GM18868 (cell line): ENCODE results near the gene DOCK9.
"Not testable (repeated sequence)": the region's sequence is repeated elsewhere in the genome, so short reads cannot be mapped to it uniquely, and the experiment has no call there.

ENCODE experiments used
- ATAC-seq: cut with Tn5 transposase; IDR thresholded peaks from one replicate; pipeline ENCODE4 v1.9.1; 2021; ENCODE audit warnings: mild to moderate bottlenecking, moderate library complexity; ENCODE audit not compliant: unreplicated experiment

Gene DOCK9

DNA sequence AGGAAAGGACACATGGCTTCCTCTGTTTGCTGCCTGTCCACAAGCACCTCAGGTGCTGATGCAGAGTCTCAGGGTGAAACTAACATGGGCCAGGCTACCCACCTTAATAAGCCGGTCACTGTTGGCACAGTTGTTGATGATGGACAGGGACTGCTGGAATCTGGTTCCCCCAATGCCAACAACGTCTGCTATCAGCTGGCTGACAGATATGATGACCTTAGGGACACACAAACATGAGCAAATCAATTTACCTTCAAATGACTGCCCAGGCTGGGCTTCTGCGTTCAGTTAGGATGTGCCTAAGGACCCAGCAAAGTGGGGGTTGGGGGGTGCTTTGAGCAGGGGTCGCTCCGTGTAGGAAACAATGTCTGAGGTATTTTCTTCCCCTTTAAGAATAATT is 148.3 kb downstream of the DOCK9 start:
- no peak for ATAC-seq

DNA sequence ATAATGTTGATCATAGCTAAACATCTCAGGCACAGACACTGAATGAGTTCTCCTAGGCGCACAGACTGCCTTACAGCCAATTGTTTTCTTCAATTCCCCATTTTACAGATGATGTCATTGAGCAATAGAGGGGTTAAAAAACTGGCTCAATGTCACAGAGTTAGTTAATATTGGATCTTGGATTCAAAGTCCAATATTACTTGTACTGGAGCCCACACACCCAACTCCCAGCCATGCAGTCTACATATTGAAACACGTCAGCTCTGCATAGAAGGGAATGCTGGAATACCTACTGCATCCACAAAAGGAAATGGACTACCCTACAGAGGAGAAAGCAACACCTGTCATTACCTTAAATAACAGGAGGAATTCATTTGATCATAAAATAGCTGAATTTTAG is 149.2 kb downstream of the DOCK9 start:
- no peak for ATAC-seq

- ATAC-seq = no peak
Measured at GRCh38 chr13:98827449-98827848, 150.4 kb downstream of the DOCK9 start.

DNA sequence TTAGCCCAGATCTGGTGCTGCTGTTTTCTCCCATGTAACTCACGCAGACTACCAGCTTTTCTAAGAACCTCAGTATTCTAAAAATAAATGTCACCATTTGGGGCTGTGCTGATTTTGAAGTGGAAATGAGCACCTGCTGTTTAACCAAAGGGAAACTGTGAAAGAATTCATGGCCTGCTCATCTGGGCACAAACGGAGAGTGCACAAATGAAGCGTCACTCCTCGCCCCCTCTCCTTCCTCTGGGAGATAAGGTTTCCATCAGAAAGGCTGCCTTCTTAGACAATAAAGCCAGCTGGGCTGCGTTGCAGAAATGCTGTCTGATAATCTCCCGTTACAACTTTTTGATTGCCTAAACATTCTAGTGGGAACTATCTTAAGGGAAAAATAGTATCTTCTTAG is 151.7 kb downstream of the DOCK9 start:
- no peak for ATAC-seq

DNA sequence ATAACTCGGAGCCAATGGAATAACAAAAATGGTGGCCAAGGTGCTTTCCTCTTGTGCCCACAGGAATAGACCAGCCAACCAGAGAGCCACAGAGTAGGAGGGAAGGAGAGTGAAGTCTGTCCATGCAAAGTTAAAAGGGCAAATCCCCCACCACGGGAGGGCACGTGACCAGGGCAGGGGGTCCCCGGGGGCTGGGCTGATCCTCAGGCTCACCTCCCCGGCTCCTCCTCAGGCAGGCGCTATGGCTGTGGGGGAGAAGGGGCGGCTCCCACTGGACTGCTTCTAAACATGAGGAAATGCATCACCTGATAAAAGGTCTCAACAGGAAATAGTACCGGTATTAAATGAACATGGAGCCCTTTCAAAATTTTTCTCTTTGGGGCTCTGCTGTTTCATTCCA is 152.2 kb downstream of the DOCK9 start:
- ATAC-seq = no peak

- ATAC-seq = no peak
Measured at GRCh38 chr13:98824376-98825160, 153.3 kb downstream of the DOCK9 start.

GRCh38 chr13:98823442-98823841 is 154.4 kb downstream of the DOCK9 start:
- no peak for ATAC-seq

DNA sequence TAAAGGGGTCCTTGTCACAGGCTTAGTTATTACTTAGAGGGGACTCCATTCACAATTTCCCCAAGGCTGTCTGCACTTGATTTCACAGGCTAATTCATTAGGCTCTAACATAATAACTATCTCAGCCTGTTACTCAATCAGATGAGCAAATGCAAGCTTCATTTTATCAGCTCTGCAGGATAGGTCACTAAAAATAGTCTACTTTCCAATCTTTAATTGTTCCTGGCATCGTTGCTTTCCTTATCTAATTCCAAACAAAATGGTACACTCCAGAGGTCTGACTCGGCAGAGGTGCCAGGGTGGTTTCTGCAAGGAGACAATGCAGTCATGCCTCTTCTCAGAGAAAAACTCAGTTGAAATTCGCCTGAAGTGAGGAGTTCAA is 155.6 kb downstream of the DOCK9 start:
- ATAC-seq = no peak

DNA sequence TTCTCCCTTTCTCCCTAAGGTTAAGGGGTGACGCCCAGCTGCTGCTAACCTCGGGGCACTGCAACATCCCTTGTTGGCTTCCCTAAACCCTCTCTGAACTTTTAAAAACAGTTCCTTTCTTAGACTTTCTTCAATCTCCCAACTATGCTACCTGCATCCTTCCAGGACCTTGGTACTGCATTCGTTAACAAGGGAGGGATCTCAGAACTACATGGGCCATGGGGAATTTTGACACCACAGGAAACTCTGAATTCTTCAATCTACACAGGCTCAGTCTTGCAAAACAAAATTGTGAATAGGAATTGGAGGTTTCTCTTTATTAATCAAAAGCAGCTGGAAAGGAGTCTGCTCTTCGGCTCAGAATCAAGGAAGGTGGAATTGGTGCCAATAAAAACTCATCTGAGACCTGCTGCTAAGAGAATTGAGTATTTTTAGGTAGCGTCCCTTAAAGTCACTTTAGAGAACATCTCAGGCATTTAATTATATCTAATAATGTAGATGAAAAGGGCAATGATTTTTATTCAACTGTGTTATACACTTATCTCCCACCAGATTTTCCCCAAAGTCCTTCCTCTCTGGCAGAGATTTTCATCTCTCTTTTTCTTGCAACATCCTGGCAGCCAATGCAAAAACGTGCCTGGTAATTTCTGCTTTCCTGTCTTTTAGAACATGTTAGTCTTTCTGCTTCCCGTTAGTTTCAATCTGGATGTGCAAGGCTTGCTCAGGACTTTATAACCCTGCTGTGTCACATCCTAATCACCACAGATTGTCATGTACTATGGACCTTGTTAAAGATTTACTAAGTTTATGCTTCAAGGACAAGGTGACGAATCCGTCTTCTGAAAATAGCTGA is 156.3 kb downstream of the DOCK9 start:
- ATAC-seq = no peak

DNA sequence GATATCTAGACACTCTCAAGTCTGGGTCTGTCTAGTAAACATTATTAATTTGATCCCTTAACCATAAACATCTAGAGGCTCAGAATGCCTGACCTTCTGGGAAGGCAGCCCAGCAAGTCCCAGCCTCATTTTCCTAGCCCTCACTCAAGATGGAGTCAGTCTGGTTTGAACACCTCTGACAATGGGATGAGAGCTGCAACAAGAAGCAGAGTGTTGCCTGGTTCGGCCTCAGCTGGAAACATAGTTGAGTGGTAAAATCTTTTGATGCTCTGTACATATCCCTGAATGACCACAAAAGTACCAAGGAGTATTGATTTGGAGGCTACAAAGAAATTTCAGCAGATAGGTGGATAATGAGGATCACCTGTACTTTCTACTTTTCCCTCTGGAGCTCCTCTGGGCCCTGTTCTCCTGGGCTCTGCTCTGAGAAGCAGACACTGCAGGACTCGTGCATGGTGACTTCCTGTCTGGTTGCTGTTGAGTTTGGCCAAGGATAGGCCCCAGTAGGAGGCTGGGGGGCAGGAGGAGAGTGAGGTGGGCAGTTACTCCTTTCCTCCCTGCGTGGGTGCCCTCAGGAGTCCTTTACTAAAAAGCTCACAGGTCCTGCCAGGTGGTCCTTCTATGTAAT is 157.0 kb downstream of the DOCK9 start:
- no peak for ATAC-seq

DNA sequence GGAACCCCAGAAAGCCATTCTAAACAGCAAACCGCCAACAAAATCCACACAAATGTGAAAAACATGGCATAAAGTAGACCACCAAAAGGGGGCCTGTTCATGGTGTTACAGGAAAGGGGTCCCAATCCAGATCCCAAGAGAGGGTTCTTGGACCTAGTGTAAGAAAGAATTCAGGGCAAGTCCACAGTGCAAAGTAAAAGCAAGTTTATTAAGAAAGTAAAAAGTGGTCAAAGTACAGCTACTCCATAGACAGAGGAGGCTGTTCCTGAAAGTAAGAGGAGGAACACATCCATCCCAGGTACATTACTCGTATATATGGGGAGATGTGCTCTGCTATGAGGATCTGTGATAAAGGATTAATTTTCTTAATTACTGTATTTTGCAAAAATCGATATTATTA is 157.6 kb downstream of the DOCK9 start:
- no peak for ATAC-seq

DNA sequence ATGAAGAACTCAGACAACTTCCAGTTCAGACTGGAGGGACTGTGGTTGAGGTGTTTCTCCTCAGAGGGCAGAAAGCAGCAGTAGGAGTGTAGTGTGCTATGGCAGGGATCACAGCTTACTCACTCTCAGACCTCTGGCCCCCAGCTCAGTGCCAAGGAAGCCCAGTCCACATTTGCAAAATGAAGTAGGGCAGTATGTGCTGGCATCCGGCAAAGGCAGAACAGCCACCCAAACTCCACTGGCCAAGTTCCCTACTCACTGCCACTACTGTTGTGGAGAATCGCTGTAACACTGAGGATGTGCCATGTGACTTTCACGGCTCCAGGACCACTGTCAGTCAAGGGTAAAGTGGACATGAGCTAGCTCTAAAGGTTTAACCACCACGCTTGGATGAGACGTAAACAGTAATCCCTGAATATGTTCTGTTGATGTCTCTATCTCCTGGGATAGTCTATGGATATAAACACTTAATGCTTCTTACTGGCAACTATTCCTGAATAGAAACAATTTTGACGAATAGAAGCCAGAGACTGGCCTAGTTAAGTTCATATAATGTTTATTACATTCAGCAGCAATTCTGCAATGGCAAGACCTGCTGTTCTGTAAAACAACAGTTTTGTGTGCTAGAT is 158.4 kb downstream of the DOCK9 start:
- no peak for ATAC-seq

DNA sequence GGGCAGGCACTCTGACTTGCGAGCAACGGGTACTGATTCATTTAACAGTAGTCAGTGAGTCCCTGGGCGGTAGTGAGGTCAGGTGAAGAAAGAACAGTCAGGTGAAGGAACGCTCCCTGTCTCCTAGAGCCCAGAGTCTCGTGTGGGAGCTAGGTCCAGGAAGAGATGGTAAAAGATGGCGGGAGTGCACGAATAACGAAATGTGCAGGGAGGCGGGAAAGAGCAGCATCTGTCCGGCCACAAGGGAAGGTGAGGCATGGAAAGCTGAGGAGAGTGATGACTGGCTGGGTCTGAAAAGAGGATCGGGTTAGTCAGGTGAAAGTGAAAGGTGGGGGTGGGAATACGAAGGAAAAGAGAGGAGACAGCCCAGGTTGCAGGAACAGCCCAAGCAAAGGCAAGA is 161.5 kb downstream of the DOCK9 start:
- ATAC-seq = no peak

- ATAC-seq = no peak
Measured at GRCh38 chr13:98813993-98814392, 163.9 kb downstream of the DOCK9 start.

GRCh38 chr13:98812186-98812790 is 165.6 kb downstream of the DOCK9 start:
- not testable (repeated sequence) for ATAC-seq

GRCh38 chr13:98810746-98811145 is 167.1 kb downstream of the DOCK9 start:
- no peak for ATAC-seq

DNA sequence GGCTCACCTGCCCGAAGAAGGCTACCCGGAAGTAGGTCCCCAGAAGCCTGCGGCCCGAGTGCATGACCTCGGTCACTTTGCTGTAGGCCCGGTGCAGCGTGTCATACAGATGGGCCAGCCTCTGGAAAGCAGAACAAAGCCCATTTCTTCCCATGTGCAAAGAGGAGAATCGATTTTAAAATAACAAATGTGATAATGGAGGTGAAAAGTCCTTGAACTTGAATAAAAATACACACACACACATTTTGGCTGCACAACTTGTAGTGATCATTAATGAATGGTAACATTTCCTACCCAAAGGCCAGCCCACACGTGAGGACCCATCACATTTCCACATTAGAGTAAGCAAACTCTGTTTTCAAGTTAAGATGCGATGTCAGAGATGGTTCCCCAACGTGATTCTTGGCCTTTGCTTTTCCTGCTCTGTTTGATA is 168.5 kb downstream of the DOCK9 start:
- ATAC-seq = no peak

DNA sequence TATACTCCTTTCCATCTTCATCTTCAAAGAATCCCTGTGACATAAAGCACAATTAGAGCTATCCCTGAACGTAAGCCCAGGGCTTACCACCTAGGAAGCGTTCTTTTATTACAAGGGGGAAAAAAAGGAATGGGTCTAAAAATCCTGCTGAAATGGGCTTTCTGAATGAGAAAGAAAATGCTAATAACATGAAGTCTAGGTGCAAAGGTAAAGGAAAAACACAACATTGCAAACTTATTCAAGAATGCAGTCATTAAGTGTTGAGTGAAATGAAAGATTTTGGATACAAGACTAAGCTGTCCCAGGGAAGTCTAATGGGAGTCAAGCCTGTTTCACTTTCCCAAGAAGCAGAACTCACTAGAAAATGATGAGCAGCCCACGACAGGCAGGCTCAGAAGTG is 170.1 kb downstream of the DOCK9 start:
- no peak for ATAC-seq

DNA sequence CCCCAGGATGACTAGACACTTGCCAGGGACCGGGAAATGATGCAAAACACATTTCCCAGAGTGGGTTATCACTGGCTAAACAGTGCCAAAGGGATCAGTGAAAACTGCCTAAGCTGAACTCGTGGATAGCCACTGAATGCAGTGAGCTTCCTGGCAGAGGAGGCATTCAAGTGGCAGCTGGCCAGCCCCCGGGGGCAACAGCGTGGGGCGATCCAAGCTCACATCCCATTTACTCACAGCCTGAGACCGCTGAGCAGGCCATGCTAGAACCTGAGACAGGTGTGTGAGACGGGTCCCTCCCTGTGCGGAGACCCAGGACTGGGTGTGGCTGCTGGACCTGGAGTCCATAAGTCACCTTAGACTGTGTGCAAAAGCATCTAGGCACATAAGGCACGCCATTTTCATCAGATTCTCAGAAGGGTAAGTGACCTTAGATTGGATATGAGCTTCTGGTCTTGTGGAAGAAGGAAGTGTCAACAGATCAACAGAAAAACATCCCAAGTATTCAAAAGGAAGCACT is 173.5 kb downstream of the DOCK9 start:
- ATAC-seq = no peak

GRCh38 chr13:98803921-98804320 is 173.9 kb downstream of the DOCK9 start:
- ATAC-seq = no peak

DNA sequence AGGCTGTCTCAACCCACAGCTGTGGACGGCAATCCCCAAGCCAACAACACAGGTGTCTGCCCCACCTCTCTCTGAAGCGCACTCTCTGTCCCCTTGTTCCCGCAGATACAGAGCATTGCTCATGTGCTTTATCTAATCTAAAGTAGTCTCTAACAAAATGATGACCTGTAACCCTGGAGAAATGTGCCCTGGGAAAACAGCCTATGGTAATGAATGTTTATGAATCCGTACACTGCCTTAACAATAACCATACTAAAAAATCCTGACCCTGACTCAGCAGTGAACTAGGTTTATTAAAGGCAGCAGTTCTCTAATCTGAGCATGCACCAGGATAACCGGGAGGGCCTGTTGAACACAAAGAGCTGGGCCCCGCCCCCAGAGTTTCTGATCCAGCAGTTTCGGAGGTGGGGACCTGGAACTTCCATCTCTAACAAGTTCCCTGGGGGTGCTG is 174.7 kb downstream of the DOCK9 start:
- no peak for ATAC-seq
